Measurements from ENCODE around the gene SPAG6.

SPAG6 gene

DNA sequence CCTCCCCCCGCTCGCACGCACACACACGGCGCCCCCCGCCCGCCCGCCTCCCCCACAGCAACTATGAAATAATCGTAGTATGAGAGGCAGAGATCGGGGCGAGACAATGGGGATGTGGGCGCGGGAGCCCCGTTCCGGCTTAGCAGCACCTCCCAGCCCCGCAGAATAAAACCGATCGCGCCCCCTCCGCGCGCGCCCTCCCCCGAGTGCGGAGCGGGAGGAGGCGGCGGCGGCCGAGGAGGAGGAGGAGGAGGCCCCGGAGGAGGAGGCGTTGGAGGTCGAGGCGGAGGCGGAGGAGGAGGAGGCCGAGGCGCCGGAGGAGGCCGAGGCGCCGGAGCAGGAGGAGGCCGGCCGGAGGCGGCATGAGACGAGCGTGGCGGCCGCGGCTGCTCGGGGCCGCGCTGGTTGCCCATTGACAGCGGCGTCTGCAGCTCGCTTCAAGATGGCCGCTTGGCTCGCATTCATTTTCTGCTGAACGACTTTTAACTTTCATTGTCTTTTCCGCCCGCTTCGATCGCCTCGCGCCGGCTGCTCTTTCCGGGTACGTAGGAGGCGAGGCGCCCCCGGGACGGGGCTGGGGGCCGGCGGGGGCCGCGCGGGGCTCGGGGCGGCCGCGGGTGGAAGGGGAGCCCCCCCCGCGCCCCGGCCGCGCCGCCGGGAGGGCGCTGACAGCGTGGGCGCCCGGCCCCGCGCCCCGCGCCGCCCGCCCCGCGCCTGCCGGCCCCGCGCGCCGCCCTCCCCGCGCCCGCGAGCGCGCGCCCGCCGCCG, 24.0 kb upstream of the SPAG6 start (continued):
- no peak for TF ChIP-seq TSHZ1 (tag by site-specific recombination; IDR thresholded peaks at IDR 0.05; ENCODE audit: borderline replicate concordance)
- no peak for TF ChIP-seq TCF7L2 (IDR thresholded peaks at IDR 0.05; ENCODE audit: borderline replicate concordance, low read depth, low read length)
- TF ChIP-seq ZNF223 (tag by site-specific recombination; IDR thresholded peaks at IDR 0.05): no peak
- no peak for TF ChIP-seq ZNF221 (tag by site-specific recombination; IDR thresholded peaks at IDR 0.05; ENCODE audit: borderline replicate concordance)
- no peak for TF ChIP-seq PRDM1 (tag by site-specific recombination; IDR thresholded peaks at IDR 0.05)
- peak; percentile 58 for TF ChIP-seq ZNF600 (tag by site-specific recombination; IDR thresholded peaks at IDR 0.05)
- TF ChIP-seq TRIM28 (IDR thresholded peaks at IDR 0.05; ENCODE audit: borderline replicate concordance, low read length): no peak
- TF ChIP-seq ZNF202 (tag by site-specific recombination; IDR thresholded peaks at IDR 0.05; ENCODE audit: borderline replicate concordance): no peak
- TF ChIP-seq GLI4 (tag by site-specific recombination; IDR thresholded peaks at IDR 0.05): no peak
- TF ChIP-seq WT1 (tag by site-specific recombination; IDR thresholded peaks at IDR 0.05): peak; percentile 16; the same call in 1 of the 2 replicates
- no peak for TF ChIP-seq ZNF654 (tag by site-specific recombination; IDR thresholded peaks at IDR 0.05; ENCODE audit: low read depth)
- TF ChIP-seq, protein P1, sequence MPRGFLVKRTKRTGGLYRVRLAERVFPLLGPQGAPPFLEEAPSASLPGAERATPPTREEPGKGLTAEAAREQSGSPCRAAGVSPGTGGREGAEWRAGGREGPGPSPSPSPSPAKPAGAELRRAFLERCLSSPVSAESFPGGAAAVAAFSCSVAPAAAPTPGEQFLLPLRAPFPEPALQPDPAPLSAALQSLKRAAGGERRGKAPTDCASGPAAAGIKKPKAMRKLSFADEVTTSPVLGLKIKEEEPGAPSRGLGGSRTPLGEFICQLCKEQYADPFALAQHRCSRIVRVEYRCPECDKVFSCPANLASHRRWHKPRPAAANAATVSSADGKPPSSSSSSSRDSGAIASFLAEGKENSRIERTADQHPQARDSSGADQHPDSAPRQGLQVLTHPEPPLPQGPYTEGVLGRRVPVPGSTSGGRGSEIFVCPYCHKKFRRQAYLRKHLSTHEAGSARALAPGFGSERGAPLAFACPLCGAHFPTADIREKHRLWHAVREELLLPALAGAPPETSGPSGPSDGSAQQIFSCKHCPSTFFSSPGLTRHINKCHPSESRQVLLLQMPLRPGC (tag by site-specific recombination; IDR thresholded peaks at IDR 0.05): no peak
- peak; percentile 28; the same call in 1 of the 2 replicates for TF ChIP-seq KLF1 (tag by site-specific recombination; IDR thresholded peaks at IDR 0.05)
- TF ChIP-seq ZNF16 (tag by site-specific recombination; IDR thresholded peaks at IDR 0.05; ENCODE audit: low read depth): no peak
- no peak for TF ChIP-seq ZNF266 (tag by site-specific recombination; IDR thresholded peaks at IDR 0.05; ENCODE audit: low read depth)
- TF ChIP-seq ZFP37 (tag by site-specific recombination; IDR thresholded peaks at IDR 0.05): no peak
- TF ChIP-seq ZSCAN4 (tag by site-specific recombination; IDR thresholded peaks at IDR 0.05): no peak
- no peak for TF ChIP-seq ZNF394 (tag by site-specific recombination; IDR thresholded peaks at IDR 0.05; ENCODE audit: borderline replicate concordance)
- no peak for TF ChIP-seq ZNF518A (tag by site-specific recombination; conservative IDR thresholded peaks at IDR 0.05; ENCODE audit: low read depth)
- TF ChIP-seq, protein P2, sequence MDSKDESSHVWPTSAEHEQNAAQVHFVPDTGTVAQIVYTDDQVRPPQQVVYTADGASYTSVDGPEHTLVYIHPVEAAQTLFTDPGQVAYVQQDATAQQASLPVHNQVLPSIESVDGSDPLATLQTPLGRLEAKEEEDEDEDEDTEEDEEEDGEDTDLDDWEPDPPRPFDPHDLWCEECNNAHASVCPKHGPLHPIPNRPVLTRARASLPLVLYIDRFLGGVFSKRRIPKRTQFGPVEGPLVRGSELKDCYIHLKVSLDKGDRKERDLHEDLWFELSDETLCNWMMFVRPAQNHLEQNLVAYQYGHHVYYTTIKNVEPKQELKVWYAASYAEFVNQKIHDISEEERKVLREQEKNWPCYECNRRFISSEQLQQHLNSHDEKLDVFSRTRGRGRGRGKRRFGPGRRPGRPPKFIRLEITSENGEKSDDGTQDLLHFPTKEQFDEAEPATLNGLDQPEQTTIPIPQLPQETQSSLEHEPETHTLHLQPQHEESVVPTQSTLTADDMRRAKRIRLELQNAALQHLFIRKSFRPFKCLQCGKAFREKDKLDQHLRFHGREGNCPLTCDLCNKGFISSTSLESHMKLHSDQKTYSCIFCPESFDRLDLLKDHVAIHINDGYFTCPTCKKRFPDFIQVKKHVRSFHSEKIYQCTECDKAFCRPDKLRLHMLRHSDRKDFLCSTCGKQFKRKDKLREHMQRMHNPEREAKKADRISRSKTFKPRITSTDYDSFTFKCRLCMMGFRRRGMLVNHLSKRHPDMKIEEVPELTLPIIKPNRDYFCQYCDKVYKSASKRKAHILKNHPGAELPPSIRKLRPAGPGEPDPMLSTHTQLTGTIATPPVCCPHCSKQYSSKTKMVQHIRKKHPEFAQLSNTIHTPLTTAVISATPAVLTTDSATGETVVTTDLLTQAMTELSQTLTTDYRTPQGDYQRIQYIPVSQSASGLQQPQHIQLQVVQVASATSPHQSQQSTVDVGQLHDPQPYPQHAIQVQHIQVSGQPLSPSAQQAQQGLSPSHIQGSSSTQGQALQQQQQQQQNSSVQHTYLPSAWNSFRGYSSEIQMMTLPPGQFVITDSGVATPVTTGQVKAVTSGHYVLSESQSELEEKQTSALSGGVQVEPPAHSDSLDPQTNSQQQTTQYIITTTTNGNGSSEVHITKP (tag by site-specific recombination; IDR thresholded peaks at IDR 0.05): no peak
- peak; percentile 79 for TF ChIP-seq ZXDB (tag by site-specific recombination; IDR thresholded peaks at IDR 0.05)
- no peak for TF ChIP-seq ZNF785 (tag by site-specific recombination; IDR thresholded peaks at IDR 0.05)
- 0 out of 2 replicates have a peak, but pooled peaks have one; percentile 32 for TF ChIP-seq MZF1 (tag by site-specific recombination; IDR thresholded peaks at IDR 0.05; ENCODE audit: borderline replicate concordance)
- no peak for TF ChIP-seq ZNF830 (tag by site-specific recombination; IDR thresholded peaks at IDR 0.05; ENCODE audit: low read depth)

All from HEK293 (cell line).